HG03520 (cell line): ENCODE measurements around the gene CCDC6.
A peak's percentile ranks its signal among the peaks of the same experiment; 100 is the strongest.
"Not testable (repeated sequence)": the region's sequence is repeated elsewhere in the genome, so short reads cannot be mapped to it uniquely, and the experiment has no call there.

ENCODE experiments used
- ATAC-seq: cut with Tn5 transposase; IDR thresholded peaks from one replicate; pipeline ENCODE4 v1.9.1; 2021; ENCODE audit warnings: mild to moderate bottlenecking, moderate library complexity; ENCODE audit not compliant: unreplicated experiment

The CCDC6 gene

GRCh38 chr10:59774451-59774850 lies 131.9 kb downstream of the CCDC6 start:
- ATAC-seq = no peak

GRCh38 chr10:59773088-59773487 lies 133.3 kb downstream of the CCDC6 start:
- no peak for ATAC-seq

GRCh38 chr10:59771162-59771807 lies 135.1 kb downstream of the CCDC6 start:
- ATAC-seq = no peak

- ATAC-seq = no peak
Measured at GRCh38 chr10:59770689-59771088, 135.7 kb downstream of the CCDC6 start.

GRCh38 chr10:59762505-59762904 lies 143.9 kb downstream of the CCDC6 start:
- ATAC-seq = no peak

- no peak for ATAC-seq
Measured at GRCh38 chr10:59757966-59758365, 148.4 kb downstream of the CCDC6 start.

GRCh38 chr10:59754951-59755350 lies 151.4 kb downstream of the CCDC6 start:
- no peak for ATAC-seq

- ATAC-seq = no peak
Measured at GRCh38 chr10:59753267-59753666, 153.1 kb downstream of the CCDC6 start, which contains the start of gene MRLN. Gene MRLN, minus strand, starts transcription at chr10:59753455.

GRCh38 chr10:59752278-59752940 lies 153.9 kb downstream of the CCDC6 start:
- no peak for ATAC-seq

GRCh38 chr10:59750155-59750945 lies 156.0 kb downstream of the CCDC6 start:
- ATAC-seq = no peak

GRCh38 chr10:59748834-59749233 lies 157.5 kb downstream of the CCDC6 start:
- ATAC-seq = peak; percentile 87

GRCh38 chr10:59745163-59745650 lies 161.1 kb downstream of the CCDC6 start:
- ATAC-seq = no peak

- ATAC-seq = not testable (repeated sequence)
Measured at GRCh38 chr10:59744762-59745161, 161.6 kb downstream of the CCDC6 start.

GRCh38 chr10:59744156-59744555 lies 162.2 kb downstream of the CCDC6 start:
- ATAC-seq = not testable (repeated sequence)

GRCh38 chr10:59741583-59741982 lies 164.8 kb downstream of the CCDC6 start:
- no peak for ATAC-seq

GRCh38 chr10:59741048-59741447 lies 165.3 kb downstream of the CCDC6 start:
- no peak for ATAC-seq
